Measurements from ENCODE around the gene AIDA.
"Not testable (repeated sequence)": the region's sequence is repeated elsewhere in the genome, so short reads cannot be mapped to it uniquely, and the experiment has no call there.

AIDA gene

DNA sequence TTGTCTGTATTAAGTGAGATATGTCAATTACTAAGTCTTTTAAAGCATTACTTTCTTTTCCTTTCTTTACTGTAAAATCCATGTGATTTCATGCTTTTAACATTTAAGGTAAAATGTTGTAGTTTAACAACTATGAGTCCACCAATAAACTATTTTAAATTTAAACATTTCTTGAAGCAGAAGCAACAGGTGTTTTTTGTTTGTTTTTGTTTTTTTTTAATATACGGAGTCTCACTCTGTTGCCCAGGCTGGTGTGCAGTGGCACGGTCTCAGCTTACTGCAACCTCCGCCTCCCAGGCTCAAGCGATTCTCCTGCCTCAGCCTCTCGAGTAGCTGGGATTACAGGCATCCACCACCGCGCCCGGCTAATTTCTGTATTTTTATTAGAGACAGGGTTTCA lies 15.6 kb downstream of the AIDA start:
- Histone ChIP-seq H3K36me3 (peaks cover 8 to 34% (median 25%) of the 10 kb centered on the region in 3 donors), H3K4me3 (no peak overlapping the region), H3K27ac (no peak overlapping the region), H3K4me1 (peaks cover 0 to 4% (median 0%) of the 10 kb centered on the region in 4 donors), H3K27me3 (no peaks in the 10 kb centered on the region), H3K9me3 (no peaks in the 10 kb centered on the region)
- TF ChIP-seq, protein P1, sequence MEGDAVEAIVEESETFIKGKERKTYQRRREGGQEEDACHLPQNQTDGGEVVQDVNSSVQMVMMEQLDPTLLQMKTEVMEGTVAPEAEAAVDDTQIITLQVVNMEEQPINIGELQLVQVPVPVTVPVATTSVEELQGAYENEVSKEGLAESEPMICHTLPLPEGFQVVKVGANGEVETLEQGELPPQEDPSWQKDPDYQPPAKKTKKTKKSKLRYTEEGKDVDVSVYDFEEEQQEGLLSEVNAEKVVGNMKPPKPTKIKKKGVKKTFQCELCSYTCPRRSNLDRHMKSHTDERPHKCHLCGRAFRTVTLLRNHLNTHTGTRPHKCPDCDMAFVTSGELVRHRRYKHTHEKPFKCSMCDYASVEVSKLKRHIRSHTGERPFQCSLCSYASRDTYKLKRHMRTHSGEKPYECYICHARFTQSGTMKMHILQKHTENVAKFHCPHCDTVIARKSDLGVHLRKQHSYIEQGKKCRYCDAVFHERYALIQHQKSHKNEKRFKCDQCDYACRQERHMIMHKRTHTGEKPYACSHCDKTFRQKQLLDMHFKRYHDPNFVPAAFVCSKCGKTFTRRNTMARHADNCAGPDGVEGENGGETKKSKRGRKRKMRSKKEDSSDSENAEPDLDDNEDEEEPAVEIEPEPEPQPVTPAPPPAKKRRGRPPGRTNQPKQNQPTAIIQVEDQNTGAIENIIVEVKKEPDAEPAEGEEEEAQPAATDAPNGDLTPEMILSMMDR (IDR thresholded peaks at IDR 0.05): no peak
- intact Hi-C loops (cut with DNase I; ENCODE audit: low total_unique reads): no loop called here
- DNase-seq: no peak

- Histone ChIP-seq H3K4me3 (no peak overlapping the region), H3K36me3 (peaks cover 8 to 19% (median 14%) of the 10 kb centered on the region in 3 donors), H3K4me1 (peaks cover 0 to 4% (median 0%) of the 10 kb centered on the region in 4 donors), H3K9me3 (no peaks in the 10 kb centered on the region), H3K27me3 (no peaks in the 10 kb centered on the region), H3K27ac (no peak overlapping the region)
- TF ChIP-seq, protein P1 (IDR thresholded peaks at IDR 0.05): no peak
- intact Hi-C loops (cut with DNase I; ENCODE audit: low total_unique reads): no loop called here
- no peak for DNase-seq
These were observed 17.4 kb downstream of the AIDA start for GRCh38 chr1:222694927-222695326.

- H3K27me3 ChIP-seq: no peaks in the 10 kb centered on the region
- no peak overlapping the region for H3K4me3 ChIP-seq
- peaks cover 23 to 25% (median 25%) of the 10 kb centered on the region in 3 donors for H3K36me3 ChIP-seq
- TF ChIP-seq, protein P1 (IDR thresholded peaks at IDR 0.05): no peak
- no peak for DNase-seq
- H3K9me3 ChIP-seq: no peaks in the 10 kb centered on the region
- no peak overlapping the region for H3K27ac ChIP-seq
- peaks cover 0 to 4% (median 0%) of the 10 kb centered on the region in 4 donors for H3K4me1 ChIP-seq
- intact Hi-C loops (cut with DNase I; ENCODE audit: low total_unique reads): no loop called here
These were observed 21.3 kb downstream of the AIDA start for GRCh38 chr1:222691016-222691415.

GRCh38 chr1:222680080-222680479 lies 32.2 kb downstream of the AIDA start:
- DNase-seq: no peak
- H3K27me3 ChIP-seq: no peaks in the 10 kb centered on the region
- no peaks in the 10 kb centered on the region for H3K9me3 ChIP-seq
- H3K36me3 ChIP-seq: peaks cover 8 to 40% (median 38%) of the 10 kb centered on the region in 3 donors
- intact Hi-C loops (cut with DNase I; ENCODE audit: low total_unique reads): no loop called here
- TF ChIP-seq, protein P1 (IDR thresholded peaks at IDR 0.05): no peak
- no peaks in the 10 kb centered on the region for H3K4me1 ChIP-seq
- no peak overlapping the region for H3K27ac ChIP-seq
- no peak overlapping the region for H3K4me3 ChIP-seq

DNA sequence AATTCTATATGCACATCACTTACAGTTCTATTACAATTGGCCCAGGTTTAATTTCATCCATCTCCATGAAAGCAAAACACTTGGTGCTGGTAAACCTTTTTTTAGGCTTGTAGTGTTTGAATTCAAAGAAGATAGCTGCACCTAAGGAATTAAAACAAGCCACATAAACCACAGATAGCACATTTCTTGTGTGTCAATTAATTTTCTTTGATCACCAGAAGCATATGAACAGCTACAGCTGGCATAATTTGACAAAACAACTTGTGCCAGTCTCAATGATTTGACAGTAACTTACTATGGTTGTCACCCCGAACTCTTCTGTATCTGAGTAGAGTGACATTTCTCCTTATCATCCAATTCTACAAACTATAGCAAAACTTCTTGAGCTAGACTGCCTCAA lies 42.2 kb downstream of the AIDA start:
- Histone ChIP-seq H3K36me3 (peaks cover 48 to 78% (median 58%) of the 10 kb centered on the region in 3 donors), H3K9me3 (no peaks in the 10 kb centered on the region), H3K27ac (no peak overlapping the region), H3K4me1 (no peaks in the 10 kb centered on the region), H3K4me3 (no peak overlapping the region), H3K27me3 (no peaks in the 10 kb centered on the region)
- intact Hi-C loops (cut with DNase I; ENCODE audit: low total_unique reads): no loop called here
- TF ChIP-seq, protein P1 (IDR thresholded peaks at IDR 0.05): no peak
- DNase-seq: no peak

GRCh38 chr1:222669107-222669506 lies 43.2 kb downstream of the AIDA start:
- H3K36me3 ChIP-seq: peaks cover 48 to 78% (median 64%) of the 10 kb centered on the region in 3 donors
- not testable (repeated sequence) for H3K9me3 ChIP-seq

DNA sequence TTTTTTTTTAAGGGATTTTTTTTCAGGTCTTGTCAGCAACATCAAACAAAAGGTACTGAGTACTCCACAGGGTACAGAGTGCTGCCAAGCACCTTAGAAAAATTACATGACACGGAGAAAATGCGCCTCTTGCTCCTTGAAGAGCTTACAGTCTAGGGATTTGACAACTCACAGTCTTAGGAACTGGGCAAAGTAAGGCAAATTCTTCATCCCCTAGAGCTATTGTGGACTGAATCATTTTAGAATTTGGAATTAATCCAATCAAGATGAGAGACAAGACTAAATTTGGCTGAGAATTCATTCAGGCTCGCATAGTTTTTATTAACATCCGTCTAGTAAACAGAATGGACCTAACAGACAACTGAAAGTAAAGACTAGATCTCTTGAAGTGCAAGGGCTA lies 44.1 kb downstream of the AIDA start:
- H3K27ac ChIP-seq; DNase-seq; H3K4me1 ChIP-seq; H3K4me3 ChIP-seq; H3K9me3 ChIP-seq; H3K27me3 ChIP-seq; intact Hi-C loops (cut with DNase I; ENCODE audit: low total_unique reads): not testable (repeated sequence)
- H3K36me3 ChIP-seq: peaks cover 49 to 78% (median 66%) of the 10 kb centered on the region in 3 donors

More at GRCh38 chr1:222669107-222669506, 43.2 kb downstream of the AIDA start:
- H3K27me3 ChIP-seq; H3K27ac ChIP-seq; H3K4me3 ChIP-seq; intact Hi-C loops (cut with DNase I; ENCODE audit: low total_unique reads); DNase-seq; H3K4me1 ChIP-seq: not testable (repeated sequence)

Measured in tibial artery (tissue), 4 donors.